ENCODE results near the gene PCDHGA7.
"Not testable (repeated sequence)": the region's sequence is repeated elsewhere in the genome, so short reads cannot be mapped to it uniquely, and the experiment has no call there.

PCDHGA7 gene

DNA sequence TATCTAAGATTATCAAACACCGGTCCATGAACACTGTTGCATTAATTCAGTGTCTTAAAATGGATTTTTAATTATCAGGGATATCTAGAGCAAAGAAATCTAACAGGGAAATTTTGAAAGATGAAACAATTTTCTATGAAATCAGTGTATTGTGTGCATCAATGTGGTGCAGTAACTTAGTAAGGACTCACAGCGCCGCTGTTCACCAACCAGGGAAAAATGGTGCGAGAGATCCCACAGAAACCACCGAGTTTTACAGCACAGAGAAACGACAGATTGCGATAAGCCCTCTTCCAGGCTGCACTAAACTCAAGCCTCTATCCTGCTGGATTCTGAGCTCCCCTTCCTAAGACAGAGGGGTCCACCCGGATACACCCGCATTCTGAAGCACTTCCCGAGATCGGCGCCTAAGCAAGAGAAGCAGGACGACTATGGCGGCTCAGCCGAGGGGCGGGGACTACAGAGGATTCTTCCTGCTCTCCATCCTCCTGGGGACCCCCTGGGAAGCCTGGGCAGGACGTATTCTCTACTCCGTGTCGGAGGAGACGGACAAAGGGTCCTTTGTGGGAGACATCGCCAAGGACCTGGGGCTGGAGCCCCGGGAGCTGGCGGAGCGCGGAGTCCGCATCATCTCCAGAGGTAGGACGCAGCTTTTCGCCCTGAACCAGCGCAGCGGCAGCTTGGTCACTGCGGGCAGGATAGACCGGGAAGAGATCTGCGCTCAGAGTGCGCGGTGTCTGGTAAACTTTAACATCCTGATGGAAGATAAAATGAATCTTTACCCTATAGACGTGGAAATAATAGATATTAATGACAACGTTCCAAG is at the start of gene PCDHGA7:
Gene PCDHGA7 (plus strand): TSS at position 274 of the 826 bp plus-strand sequence. CDS start 158 bp downstream, at position 432.
- DNase-seq (ENCODE audit: low read depth): no peak

DNA sequence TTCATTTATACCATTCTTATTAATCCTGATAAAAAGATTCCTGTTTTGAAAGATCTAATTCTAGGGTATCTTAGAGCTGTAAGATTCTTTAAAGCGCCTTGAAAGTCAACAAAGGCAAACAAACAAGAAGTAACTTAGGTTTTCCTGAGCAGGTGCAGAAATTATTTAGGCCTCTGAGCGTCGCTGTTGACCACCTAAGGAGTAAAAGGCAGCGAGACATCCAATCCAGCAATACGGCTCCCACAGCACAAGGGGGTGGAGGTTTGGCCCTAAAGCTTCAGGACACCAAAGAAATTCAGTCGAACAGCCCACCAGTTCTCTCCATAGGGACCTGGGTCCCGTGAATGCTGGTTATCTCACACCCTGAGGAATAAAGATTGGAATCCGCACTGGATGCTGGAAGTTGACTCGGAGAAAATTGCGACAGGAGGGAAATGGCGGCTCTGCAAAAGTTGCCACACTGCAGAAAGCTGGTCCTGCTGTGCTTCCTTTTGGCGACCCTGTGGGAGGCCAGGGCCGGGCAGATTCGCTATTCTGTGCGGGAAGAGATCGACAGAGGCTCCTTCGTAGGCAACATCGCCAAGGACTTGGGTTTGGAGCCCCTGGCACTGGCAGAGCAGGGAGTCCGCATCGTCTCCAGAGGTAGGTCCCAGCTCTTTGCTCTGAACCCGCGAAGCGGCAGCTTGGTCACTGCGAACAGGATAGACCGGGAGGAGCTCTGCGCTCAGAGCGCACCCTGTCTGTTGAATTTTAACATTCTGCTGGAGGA is 43.8 kb upstream of the PCDHGA7 start, which contains the start of gene PCDHGA2:
Gene PCDHGA2 (plus strand): TSS at position 223 of the 769 bp plus-strand sequence.
- no peak for DNase-seq (ENCODE audit: low read depth)

DNA sequence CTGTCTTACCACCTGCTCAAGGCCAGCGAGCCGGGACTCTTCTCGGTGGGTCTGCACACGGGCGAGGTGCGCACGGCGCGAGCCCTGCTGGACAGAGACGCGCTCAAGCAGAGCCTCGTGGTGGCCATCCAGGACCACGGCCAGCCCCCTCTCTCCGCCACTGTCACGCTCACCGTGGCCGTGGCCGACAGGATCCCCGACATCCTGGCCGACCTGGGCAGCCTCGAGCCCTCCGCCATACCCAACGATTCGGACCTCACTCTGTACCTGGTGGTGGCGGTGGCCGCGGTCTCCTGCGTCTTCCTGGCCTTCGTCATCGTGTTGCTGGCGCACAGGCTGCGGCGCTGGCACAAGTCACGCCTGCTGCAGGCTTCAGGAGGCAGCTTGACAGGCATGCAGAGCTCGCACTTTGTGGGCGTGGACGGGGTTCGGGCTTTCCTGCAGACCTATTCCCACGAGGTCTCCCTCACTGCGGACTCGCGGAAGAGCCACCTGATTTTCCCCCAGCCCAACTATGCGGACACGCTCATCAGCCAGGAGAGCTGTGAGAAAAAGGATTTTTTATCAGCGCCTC is 41.7 kb upstream of the PCDHGA7 start:
- DNase-seq (ENCODE audit: low read depth): not testable (repeated sequence)

DNA sequence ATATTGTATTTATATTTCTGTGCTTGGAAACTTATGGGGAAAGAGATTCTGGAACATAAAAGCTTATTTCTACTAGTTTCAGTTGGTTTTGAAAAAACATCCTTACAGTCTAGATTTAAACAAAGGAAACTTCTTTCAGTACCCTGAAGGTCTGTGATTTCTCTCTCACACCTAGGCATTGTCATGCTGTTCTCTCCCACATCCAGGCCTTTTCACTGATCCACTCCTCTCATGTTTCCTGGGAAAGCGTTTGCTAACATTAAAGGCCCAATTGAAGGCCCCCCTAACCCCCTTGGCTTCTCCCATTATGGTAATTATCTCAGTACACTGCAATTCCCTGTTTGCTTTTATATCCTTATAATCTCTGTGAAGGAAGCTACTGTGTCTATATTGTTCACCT is 39.8 kb upstream of the PCDHGA7 start:
- no peak for DNase-seq (ENCODE audit: low read depth)

DNA sequence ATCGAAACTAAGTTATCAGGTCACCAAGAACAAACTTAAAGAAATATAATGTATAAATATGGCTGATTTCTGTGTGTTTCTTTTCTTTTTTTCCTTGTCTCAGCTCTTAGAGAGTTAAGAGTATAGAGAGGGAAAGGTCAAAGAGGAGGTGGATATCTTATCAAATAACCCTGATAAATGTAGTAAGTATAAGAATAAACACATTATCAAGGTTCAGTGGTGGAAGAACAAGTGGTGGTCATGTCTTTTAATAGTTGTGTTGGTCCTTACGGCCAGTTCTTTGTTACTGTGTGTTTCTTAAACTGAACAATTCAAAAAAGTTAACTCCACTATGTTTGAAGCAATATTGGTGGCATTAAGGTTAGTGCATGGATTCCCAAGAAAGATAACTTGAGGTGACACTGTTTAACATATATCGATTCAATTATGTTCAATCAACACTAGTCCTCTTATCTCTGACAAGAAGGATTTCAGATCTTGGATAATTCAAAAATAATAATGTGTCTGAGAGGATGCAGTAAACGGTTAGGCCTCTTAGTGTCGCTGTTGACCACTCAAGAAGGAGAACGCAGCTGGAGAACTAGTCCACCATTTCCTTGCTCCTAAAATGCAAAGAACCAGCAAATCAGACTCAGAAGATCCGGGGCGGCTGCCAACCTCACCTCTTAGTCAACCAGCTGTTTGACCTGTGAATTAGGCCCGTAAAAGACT is 39.1 kb upstream of the PCDHGA7 start, which contains the start of gene PCDHGA3:
Gene PCDHGA3 (plus strand): TSS at position 588 of the 711 bp plus-strand sequence. CDS start 205 bp downstream, outside the sequence.
- DNase-seq (ENCODE audit: low read depth): no peak

DNA sequence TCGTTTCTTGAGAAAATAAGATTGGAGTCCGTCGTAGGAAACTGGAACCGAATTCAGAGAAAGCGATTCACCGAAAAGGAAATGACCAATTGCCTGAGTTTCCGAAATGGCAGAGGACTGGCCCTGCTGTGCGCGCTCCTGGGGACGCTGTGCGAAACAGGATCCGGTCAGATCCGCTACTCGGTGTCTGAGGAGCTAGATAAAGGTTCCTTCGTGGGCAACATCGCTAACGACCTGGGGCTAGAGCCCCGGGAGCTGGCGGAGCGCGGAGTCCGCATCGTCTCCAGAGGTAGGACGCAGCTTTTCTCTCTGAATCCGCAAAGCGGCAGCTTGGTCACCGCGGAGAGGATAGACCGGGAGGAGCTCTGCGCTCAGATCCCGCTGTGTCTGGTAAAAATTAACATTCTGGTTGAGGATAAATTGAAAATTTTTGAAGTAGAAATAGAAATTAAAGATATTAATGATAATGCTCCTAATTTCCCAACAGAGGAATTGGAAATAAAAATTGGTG is 38.5 kb upstream of the PCDHGA7 start:
- DNase-seq (ENCODE audit: low read depth): no peak

DNA sequence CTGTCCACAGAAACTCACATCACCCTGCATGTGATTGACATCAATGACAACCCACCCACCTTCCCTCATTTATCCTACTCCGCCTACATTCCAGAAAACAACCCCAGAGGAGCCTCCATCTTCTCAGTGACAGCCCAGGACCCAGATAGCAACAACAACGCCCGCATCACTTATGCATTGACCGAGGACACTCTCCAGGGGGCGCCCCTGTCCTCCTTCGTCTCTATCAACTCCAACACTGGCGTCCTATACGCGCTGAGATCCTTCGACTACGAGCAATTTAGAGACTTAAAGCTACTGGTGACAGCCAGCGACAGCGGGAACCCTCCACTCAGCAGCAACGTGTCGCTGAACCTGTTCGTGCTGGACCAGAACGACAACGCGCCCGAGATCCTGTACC is 37.2 kb upstream of the PCDHGA7 start:
- DNase-seq (ENCODE audit: low read depth): no peak

DNA sequence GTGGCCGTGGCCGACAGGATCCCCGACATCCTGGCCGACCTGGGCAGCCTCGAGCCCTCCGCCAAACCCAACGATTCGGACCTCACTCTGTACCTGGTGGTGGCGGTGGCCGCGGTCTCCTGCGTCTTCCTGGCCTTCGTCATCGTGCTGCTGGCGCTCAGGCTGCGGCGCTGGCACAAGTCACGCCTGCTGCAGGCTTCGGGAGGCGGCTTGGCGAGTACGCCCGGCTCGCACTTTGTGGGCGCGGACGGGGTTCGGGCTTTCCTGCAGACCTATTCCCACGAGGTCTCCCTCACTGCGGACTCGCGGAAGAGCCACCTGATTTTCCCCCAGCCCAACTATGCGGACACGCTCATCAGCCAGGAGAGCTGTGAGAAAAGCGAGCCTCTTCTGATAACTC is 36.5 kb upstream of the PCDHGA7 start:
- not testable (repeated sequence) for DNase-seq (ENCODE audit: low read depth)

DNA sequence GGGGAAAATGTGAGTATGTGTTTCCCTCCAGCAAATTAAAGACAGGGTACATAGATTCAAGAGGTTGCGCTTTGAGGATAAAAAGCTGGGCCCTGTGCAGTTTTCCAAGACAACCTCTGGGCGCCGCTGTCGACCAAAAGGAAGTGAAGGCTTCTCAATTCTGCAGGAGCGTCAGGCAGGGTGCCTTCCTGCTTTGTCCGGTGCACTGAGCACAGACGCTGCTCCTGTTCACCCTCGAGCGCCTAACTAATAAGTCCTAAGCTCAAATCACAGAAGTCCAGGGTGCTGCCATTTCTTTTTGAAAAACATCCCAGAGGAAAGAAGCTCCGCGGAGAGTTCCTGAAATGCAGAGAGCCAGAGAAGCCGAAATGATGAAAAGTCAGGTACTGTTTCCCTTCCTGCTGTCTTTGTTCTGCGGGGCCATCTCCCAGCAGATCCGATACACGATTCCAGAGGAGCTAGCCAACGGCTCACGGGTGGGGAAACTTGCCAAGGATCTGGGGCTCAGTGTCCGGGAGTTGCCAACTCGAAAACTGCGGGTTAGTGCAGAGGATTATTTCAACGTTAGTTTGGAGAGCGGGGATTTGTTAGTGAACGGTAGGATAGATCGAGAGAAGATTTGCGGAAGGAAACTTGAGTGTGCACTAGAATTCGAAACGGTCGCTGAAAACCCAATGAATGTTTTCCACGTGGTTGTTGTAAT is 32.5 kb upstream of the PCDHGA7 start, which contains the start of gene PCDHGB1:
Gene PCDHGB1 (plus strand): TSS at position 183 of the 703 bp plus-strand sequence. CDS start 162 bp downstream, at position 345.
- no peak for DNase-seq (ENCODE audit: low read depth)

DNA sequence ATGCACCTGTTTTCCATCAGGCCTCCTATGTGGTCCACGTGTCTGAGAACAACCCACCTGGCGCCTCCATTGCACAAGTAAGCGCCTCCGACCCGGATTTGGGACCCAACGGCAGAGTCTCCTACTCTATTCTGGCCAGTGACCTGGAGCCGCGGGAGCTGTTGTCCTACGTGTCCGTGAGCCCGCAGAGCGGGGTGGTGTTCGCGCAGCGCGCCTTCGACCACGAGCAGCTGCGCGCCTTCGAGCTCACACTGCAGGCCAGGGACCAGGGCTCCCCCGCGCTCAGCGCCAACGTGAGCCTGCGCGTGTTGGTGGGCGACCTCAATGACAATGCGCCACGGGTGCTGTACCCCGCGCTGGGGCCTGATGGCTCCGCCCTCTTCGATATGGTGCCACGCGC is 31.0 kb upstream of the PCDHGA7 start:
- DNase-seq (ENCODE audit: low read depth): no peak

DNA sequence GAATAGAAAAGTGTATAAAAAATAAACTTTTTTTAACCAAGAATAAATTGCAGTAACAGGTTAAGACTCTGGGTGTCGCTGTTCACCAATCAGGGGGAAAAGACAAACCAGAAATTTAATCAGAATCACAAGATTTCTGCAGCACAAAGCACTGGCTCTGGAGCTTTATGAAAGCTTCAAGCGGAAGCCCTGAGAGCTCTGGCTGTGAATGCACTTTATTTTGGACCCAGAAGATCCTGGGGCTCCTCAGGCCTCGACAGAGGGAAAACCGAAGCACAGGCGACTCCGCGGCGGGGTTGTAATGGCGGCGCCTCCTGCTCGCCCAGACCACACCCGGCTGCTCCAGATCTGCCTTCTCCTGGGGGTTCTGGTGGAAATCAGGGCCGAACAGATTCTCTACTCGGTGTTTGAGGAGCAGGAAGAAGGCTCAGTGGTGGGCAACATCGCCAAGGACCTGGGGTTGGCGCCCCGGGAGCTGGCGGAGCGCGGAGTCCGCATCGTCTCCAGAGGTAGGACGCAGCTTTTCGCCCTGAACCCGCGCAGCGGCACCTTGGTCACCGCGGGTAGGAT is 27.6 kb upstream of the PCDHGA7 start, which contains the start of gene PCDHGA4:
Gene PCDHGA4 (plus strand): TSS at position 122 of the 570 bp plus-strand sequence. CDS start 87 bp downstream, at position 209.
- DNase-seq (ENCODE audit: low read depth): no peak

DNA sequence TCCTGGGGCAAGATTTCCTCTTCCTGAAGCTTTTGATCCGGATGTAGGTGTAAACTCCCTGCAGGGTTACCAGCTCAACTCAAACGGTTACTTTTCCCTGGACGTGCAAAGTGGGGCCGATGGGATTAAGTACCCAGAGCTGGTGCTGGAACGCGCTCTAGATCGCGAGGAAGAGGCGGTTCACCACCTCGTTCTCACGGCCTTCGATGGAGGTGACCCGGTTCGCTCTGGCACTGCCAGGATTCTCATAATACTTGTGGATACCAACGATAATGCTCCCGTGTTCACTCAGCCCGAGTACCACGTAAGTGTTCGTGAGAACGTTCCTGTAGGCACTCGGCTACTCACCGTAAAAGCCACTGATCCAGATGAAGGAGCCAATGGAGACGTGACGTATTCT is 26.9 kb upstream of the PCDHGA7 start:
- DNase-seq (ENCODE audit: low read depth): no peak

DNA sequence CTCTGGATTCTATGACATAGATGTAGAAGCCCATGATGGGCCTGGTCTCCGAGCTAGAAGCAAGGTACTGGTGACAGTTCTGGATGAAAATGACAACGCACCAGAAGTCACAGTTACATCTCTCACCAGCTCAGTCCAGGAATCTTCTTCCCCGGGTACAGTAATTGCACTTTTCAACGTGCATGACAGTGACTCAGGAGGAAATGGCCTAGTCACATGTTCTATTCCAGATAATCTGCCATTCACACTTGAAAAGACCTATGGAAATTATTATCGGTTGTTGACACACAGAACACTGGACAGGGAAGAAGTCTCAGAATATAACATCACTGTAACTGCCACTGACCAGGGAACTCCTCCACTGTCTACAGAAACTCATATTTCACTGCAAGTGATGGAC is 26.4 kb upstream of the PCDHGA7 start:
- no peak for DNase-seq (ENCODE audit: low read depth)

DNA sequence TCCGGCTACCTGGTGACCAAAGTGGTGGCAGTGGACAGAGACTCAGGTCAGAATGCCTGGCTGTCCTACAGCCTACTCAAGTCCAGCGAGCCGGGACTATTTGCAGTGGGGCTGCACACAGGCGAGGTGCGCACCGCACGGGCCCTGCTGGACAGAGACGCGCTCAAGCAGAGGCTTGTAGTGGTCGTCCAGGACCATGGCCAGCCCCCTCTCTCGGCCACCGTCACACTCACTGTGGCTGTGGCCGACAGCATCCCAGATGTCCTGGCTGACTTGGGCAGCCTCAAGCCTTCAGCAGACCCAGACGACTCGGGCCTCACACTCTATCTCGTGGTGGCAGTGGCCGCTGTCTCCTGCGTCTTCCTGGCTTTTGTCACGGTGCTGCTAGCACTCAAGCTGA is 25.6 kb upstream of the PCDHGA7 start:
- no peak for DNase-seq (ENCODE audit: low read depth)

DNA sequence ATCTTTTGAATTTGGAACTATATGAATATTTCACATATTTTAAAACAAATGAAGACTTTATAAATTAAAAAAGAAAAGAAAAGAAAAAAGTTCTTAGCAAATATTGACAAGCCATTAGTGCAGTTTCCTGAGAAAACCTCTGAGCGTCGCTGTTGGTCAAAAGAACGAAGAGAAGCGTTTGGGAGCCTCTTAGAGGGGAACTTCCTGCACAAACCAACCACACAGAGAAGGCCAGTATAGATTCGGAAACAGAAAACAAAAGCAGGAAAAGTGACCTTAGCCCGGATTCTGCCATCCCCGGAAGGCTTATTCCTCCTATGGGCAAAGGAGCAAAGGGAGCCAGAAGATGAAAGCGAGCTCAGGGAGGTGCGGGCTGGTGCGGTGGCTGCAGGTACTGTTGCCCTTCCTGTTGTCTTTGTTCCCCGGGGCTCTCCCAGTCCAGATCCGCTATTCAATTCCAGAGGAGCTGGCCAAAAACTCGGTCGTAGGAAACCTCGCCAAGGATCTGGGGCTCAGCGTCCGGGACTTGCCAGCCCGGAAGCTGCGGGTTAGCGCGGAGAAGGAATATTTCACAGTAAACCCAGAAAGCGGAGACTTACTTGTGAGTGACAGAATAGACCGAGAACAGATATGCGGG is 22.6 kb upstream of the PCDHGA7 start, which contains the start of gene PCDHGB2:
Gene PCDHGB2 (plus strand): TSS at position 205 of the 637 bp plus-strand sequence. CDS start 142 bp downstream, at position 347.
- DNase-seq (ENCODE audit: low read depth): no peak

DNA sequence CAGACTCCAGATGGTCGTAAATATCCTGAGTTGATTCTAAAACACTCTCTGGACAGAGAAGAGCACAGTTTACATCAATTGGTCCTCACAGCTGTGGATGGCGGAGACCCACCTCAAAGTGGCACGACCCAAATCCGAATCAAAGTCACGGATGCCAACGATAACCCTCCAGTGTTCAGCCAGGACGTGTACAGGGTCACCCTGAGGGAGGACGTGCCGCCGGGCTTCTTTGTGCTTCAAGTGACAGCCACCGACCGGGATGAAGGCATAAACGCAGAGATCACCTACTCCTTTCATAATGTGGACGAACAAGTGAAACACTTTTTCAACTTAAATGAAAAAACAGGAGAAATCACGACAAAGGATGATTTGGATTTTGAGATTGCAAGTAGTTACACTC is 21.9 kb upstream of the PCDHGA7 start:
- DNase-seq (ENCODE audit: low read depth): no peak

DNA sequence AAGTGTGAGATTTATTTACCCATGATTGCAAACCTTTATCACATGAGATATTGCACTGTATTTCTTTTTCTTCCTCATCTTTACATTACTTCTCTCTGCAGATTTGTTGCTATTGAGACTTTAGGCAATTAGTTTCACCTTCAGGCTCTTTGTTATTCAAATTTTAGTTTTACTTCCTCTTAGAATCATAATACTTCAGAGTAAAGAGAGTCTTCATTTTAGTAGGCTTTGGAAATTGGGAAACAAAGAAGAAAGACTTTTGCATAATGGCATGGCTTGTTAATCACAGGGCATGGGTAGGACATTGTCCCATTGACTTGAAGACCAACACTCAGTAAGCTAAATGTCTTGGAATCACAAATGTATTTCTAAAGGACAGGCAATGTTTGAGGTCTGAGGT is 19.8 kb upstream of the PCDHGA7 start:
- DNase-seq (ENCODE audit: low read depth): no peak

DNA sequence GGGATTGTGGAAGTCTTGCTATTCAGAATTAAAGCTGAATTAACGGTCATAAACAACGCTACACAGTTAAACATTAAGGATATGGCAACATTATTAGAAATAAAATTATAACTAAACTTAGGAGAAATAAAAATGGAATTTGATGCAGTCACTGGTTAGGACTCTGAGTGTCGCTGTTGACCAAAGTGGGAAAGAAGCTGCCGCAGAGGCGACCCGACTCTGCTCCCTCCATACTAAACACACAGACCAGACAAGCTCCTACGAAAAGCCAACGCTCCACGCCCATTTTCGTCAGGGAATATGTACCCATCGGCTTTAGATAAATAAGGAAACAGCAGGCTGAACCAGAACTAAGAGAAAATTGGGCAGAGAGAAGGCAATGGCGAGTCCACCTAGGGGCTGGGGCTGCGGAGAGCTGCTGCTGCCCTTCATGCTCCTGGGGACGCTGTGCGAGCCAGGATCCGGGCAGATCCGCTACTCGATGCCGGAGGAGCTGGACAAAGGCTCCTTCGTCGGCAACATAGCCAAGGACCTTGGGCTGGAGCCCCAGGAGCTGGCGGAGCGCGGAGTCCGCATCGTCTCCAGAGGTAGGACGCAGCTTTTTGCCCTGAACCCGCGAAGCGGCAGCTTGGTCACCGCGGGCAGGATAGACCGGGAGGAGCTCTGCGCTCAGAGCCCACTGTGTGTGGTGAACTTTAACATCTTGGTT is 18.4 kb upstream of the PCDHGA7 start, which contains the start of gene PCDHGA5:
Gene PCDHGA5 (plus strand): TSS at position 211 of the 709 bp plus-strand sequence. CDS start 169 bp downstream, at position 380.
- DNase-seq (ENCODE audit: low read depth): no peak

Measured in activated T-helper 9 cell treated with anti-CD3 and anti-CD28 coated beads, Interleukin-2, amount 50 U/mL, for 16 hours (primary cell).